ENCODE data around the gene ATP2B1.

GRCh38 chr12:89700191-89700810, 8.3 kb downstream of the ATP2B1 start:
- TF ChIP-seq, protein P1, sequence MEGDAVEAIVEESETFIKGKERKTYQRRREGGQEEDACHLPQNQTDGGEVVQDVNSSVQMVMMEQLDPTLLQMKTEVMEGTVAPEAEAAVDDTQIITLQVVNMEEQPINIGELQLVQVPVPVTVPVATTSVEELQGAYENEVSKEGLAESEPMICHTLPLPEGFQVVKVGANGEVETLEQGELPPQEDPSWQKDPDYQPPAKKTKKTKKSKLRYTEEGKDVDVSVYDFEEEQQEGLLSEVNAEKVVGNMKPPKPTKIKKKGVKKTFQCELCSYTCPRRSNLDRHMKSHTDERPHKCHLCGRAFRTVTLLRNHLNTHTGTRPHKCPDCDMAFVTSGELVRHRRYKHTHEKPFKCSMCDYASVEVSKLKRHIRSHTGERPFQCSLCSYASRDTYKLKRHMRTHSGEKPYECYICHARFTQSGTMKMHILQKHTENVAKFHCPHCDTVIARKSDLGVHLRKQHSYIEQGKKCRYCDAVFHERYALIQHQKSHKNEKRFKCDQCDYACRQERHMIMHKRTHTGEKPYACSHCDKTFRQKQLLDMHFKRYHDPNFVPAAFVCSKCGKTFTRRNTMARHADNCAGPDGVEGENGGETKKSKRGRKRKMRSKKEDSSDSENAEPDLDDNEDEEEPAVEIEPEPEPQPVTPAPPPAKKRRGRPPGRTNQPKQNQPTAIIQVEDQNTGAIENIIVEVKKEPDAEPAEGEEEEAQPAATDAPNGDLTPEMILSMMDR (IDR thresholded peaks at IDR 0.05), result no peak
- no peak for TF ChIP-seq EZH2 (IDR thresholded peaks at IDR 0.05; ENCODE audit: borderline replicate concordance, insufficient read depth, low read depth, low read length, poor library complexity, severe bottlenecking)
